ENCODE measurements around the gene ABCA3.

GRCh38 chr16:2256531-2257140 lies 83.9 kb downstream of the ABCA3 start:
- TF ChIP-seq EZH2 (IDR thresholded peaks at IDR 0.05; ENCODE audit: low read depth), result no peak
- no peak for TF ChIP-seq CTCF (conservative IDR thresholded peaks at IDR 0.05)
